SK-N-DZ (cell line): Measurements from ENCODE around the gene POLD3.
A peak's percentile ranks its signal among the peaks of the same experiment; 100 is the strongest.

Source experiments
- DNase-seq: peaks from one replicate; pipeline ENCODE4 v3.0.0-alpha.2; 2015; ENCODE audit warnings: low spot score

The POLD3 gene

DNA sequence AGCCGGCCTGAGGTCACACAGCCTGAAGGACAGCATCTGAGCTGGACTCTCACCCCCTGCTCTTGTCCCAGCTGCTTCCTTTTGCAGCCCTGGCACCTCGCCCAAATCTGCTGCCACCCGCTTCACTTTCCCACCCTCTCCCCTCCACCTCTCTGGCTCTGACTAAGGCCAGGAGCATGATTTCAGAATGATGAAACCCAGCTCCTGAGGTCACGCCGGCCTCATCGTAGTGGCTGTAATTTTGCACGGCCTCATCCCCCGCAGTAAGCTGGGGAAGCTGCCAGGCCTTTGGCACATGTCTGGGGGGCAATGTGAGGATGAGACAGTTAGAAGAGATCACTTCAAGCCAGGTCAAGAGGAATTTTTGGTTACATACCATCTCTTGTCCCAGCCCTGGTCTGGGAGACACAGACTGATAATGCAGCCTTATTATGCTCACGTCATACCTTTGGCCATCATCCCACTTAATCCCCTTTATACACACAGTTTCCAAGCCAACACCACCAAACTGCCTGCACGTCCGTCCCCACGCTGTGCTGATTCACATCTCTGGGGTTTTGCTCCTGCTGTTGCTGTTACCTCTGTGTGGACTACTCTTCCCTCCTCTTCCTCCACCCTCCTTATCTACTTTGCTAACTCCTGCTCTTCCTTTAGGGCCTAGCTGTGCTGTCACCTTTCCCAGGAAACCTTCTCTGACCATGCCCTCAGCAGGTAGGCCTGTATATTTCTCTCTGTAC, 80.7 kb downstream of the POLD3 start:
- DNase-seq: no peak

DNA sequence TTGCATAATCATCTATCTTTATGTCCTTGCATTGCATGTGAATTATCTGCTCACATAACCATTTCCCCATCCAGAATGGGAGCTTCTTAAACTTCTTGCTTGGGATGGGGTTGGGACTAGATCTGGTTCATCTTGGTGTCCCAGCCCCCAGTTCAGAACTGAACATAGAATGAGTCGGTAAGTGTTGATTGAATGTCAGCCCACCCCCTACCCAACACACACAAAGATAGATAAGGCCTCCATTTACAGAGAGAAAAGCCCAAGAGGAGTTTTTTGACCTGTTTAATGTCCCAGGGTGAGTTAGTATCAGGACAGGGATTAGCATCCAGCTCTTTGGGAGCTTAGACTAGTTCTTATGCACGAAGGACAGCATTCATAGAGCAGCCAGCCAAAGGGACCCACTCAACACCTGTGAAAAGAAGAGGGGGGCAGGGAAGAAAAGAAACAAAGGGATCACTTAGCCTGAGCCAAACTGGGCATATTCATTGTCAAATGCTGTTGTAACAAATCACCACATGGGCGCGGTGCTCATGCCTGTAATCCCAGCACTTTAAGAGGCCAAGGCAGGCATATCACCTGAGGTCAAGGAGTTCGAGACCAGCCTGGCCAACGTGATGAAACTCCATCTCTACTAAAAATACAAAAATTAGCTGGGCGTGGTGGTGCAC, 81.4 kb downstream of the POLD3 start:
- no peak for DNase-seq

DNA sequence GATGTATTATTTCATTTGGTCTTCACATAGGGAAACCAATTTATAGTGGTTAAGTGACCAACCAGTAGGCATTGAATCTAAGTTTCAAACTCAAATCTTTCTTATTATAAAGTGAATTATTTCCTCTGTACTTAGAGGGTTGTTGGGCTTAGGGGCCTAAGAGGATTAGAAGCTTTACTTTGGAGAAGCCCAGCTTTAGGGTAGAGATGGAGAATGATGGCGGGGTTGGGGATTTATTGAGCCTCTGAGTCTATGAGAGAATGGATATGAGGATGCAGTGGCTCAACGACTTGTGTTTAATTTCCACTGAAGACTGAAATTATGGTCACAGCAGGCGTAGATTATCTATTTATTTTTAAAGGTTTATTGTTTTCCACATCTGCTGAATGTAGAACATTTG, 83.4 kb downstream of the POLD3 start:
- no peak for DNase-seq

DNA sequence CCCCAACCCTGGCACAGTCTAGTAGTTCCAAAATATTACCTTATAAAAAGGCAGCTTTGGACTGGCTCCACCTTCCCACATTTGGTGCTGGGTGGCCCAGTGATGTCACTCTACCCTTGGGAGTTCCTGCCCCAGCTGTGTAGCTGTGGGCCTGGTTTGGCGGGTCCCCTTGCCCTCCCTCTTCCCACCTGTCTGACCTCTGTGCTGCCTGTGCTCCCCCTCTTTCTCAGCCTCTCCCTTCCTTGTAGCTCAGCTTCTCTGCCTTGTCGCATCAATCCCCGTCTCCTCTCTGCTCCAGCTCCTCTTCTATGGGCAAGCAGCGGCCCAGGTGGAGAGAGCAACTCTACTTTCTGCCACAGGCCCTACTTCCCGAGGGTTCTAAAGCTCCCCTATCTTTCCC, 84.2 kb downstream of the POLD3 start:
- DNase-seq: peak; percentile 52

DNA sequence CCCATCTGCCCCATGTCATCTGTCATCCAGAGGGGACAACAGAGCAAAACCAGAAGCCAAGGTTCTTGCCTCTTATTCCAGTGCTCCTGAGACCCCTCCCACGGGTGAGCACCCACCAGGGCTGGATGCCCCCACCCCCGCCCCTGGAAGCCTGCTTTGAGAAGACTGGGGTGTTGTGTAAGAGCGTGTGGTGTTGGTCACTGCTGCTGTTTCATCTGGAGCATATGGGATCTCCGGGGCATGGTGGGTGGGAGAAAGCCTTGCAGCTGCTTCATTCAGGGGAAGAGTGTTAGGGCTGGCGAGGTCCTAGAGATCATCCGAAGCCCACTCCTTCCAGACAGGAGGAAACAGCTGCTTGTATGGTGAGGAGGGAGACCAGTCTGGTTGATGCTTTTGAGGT, 84.7 kb downstream of the POLD3 start:
- DNase-seq: peak; percentile 74

DNA sequence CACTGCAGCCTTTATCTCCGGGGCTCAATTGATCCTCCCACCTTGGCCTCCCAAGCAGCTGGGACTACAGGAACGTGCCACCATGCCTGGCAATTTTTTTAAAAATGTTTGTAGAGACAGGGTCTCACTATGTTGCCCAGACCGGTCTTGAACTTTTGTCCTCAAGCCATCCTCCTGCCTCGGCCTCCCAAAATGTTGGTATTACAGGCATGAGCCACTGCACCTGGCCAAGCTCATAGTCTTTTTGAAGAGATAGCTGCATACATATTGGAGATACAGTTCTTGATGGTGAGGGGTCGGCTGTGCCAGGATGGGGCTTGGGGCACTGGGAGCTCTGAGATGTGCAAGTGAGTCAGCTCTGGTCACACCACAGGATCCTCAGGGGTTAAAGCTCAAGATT, 85.7 kb downstream of the POLD3 start:
- no peak for DNase-seq

DNA sequence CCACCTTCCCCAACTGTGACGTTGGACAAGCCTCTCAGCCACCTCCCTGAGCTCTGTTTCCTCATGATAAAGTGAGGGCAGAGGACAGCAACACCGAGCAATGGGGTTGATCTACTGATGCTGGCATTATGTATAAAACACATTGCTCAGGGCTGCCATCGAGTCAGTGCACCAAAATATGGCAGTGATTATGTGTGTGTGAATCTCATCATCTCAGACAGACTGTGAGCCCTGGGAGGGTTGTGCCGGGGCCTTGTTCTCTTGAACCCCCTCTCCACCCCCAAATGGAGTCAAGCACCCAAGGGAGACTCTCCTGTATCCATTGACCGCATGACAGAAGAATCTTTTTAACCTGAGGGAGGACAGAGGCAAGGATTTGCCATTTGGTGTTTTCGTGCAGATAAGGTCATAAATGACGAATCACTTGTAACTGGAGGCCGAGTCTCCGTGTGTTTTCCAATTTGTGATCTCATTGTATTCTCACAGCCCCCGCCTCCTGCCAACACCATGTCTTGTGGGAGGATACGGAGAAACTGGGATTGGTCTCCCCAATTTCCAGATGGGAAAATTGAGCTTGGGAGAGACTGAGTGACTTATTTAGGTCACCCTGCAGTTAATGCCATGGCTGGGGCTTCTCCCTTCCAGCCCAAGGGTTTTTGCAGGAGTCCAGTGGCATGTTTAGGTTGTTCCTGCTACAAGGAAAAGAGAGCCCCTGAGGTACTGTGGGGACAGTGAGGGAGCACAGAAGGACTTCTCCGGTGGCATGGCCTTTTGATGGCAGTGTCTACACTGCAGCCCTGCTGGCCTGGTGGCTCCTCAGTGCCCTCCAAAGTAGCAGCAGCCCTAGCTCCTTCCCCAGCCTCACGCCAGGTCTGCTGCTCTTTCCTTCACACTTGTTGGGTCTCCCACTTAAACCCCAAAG, 86.5 kb downstream of the POLD3 start:
- no peak for DNase-seq

DNA sequence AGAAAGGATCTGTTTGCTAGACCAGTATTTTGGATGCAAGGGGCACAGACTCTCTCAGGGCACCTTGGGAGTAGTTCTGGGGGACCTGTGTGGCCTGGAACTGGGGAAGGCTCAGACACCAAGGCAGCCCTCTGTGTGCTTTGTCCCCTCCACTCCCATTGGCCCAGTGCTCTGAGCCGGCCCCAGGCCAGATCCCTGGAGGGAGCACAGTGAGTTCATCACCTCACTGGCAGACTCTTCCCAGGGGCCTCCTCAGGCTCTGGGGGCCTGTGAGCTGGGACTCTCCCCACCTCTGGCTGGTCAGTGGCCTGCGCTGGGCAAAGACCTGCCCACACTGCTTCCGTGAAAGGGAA, 87.1 kb downstream of the POLD3 start:
- no peak for DNase-seq

DNA sequence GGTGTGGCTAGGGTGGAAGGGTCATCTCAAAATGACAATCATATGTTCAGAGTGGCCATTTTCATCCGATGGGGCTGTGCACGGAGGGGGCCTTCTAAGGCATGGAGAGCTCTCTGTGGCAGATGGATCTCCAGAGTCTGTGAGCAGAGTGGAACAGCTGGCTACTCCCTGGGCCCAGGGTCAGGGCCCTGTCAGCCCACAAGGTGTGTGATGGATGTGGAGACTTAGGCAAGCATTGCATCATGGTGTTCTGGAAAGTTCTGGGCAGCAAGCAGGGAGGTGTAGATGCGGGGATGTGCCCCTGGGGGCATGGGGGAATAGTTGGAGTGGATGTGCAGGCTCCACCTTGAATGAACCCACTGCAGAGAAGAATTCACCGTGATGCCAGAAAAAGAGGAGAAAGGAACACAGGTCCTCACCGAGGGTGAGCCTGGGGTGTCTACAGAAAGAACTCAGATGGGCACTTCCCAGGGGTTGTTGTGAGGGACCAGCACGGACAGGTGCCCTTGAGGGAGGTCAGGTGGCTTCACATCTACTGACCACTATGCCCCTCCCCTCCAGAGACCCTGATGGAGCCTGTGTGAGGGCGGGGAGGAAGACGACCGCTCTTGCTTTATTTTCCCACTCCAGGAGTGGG, 87.8 kb downstream of the POLD3 start:
- no peak for DNase-seq

DNA sequence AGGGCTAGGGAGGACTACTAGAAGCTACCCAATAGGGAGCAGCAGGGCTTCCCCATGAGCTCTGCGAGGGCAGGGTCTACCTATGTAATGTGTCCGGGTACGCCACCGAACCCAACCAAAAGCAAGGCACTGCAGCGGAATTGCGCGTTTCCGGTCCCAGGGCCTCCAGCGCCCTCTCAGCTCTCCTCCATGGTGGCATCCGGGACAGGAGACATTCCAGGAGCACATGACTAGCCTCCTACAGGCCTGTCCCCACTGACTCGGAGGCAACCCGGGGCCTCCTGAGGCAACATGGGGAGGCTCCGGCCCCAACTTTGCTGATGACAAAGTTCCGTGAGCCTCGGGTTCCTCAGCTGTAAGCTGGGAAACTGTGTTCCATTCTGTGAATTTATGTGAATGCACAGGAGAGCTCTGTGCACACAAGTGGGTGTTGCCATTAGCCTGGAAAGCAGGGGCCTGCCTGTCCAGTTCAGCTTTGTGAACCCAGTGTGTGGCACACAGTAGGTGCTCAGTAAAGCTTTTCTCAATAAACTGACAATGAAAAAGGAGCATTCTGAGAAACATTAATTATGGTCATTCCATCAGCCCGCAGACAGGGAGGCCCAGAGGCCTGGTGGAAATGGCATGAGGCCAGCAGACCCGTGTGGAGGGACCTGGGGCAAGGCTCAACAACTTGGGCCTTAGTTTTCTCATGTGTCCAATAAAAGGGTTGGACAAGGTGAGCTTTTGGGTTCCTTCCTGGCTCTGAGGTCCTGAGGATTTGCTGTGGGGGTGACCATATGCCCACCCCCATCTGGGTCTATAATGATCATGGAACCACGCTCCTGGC, 88.5 kb downstream of the POLD3 start:
- DNase-seq: no peak

DNA sequence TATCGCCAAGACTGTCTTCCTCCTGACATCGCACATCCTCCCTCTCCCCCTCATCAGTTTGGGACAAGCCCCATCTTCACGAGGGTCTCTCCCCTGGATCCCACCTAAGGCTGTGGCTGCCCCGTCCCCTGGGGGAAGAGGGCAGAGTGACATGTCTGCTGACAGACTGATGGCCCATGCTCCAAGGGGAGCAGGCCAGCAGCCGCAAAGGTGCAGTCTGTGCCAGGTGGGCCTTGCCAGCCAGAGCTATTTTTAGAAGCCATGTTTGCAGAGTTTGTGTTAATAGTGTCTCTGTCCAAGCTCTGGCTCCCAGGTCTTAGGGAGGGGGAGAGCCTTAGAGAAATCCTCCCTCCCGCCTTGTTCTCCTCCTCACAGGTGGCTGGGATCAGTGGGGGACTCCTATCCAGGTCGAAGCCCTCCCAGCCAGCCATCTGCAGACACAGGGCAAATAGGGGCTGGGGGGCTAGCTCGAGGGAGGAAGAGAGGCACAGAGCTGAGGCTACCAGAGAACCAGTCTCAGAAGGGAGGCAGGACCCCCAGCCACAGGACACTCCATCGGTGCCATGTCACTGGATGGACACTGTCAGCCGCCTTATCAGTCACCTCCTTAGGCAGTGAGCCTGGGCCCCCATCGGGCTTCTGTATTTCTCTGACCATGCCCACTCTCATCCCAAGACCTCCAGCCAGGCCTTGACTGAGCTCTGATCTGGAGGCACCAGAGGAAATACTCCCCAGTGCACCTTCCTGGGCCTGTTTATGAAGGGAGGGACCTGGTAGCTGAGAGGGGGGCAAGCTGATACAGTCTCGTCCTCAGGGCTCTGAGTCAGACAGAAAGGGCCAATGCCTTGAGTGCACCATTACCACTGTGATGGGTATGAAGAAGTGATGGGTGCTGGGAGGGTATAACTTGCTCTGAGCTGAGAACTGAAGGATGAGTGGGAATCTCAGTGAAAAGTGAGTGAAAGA, 89.6 kb downstream of the POLD3 start:
- no peak for DNase-seq

DNA sequence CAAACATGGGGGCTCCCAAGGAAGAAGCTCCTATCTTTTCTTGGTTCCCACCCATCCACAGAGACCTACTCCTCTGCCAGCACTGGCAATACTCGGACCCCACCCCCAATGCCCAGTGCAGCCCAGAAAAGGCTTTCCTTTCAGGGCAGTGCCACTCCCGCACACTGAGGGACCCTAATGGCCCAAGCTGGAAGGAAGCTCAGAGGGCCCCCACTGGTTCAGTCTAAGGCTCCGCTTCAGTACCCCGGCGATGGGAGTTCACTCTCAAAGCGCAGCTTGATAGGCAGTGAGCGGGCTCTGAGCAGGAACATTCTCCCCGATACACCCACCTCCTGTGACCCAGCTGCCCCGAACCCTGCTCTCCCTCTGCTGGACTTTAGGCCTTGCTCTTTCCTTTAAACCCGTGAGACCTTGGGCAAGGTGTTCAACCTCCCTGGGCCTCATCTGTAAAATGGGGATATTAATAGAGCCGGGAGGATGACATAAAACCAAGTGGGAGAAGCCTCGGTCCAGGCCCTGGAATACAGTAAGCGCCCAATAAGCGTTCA, 90.4 kb downstream of the POLD3 start:
- DNase-seq: no peak

DNA sequence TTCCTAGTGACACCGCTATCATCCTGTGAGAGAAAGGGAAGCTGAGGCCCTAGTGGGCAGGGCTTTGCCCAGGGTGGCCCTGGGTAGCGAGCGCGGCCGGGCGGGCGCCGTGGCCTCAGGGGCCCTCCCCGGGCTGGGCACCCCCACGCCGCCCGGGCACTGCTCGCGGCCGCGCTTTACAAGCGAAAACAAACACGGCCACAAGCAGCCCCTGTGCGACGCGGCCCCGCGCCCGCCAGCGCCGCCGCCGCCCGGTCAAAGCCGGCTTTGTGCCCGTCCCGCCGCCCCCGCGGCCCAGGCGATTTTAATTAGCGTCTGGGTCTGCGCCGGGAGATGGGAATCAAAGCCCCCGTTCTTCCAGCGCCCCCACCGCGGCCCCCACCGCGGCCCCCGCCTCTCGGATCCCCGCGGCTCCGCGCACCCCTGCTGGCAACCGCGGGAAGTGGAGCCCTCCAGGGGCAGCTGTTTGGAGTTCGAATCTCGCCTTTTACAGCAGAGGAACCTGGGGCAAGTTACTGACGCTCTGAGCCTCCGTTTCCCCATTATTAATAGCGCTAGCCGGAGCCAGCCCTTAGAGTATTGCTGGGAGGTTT, 91.0 kb downstream of the POLD3 start:
- DNase-seq: no peak

DNA sequence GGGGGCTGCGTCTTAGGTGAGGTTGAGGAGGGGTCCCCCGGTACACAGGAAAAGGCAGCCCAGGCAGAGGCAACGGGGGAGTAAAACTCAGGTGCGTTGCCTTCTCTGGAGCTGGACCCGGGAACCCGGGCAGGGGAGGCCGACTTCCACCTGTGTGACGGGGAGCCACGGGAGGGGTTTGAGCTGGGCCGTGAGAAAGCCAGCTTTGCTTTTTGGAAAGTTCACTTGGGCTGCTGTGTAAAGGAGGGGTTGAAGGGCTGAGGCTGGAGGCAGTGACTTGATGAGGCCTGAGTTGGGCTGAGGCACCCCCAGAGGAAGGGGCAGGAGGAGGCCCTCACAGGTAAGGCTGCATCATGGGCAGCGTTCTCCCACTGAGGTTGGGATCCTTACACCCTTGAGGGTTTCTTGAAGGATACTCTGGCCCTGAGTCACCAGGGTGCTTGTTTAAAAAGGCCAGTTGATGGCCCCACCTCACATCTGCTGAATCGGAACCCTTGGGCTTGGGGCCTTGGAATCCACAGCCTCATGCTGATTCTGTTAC, 91.6 kb downstream of the POLD3 start:
- no peak for DNase-seq

DNA sequence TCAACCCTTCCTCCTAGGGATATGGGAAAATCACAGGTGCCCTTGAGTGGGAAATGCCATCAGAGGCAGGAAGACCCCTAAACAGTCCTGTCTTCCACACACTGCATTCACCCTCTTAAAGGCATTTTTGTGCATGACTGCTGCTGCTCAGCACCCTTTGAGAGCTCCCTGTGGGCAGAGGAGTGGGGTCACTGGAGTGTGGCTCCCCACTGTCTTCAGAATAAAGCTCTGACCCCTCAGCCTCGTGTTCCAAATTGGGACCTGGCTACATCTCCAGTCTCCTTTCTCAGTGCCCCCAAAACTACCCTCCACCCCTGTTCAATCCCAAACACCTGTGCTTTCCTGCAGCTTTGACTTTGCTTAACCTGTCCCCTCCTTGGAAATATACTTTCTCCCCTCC, 92.3 kb downstream of the POLD3 start:
- DNase-seq: no peak

DNA sequence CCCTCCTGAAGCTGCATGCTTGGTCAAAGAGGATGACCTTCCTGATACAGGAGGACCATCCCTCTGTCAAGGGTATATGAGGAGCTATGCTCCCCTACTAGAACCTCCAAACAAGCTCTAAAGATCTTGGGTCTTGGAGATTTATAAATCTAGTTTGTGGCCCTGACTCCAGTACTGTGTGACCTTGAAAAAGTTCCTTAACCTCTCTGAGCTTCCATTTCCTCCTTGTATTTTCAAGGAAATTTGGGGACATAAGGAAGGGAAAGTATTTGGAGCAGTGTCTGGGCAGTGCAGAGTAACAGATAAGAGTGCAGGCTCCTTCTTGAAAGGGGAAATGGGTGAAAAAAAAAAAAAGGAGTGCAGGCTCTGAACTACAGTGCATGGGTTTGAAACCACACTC, 93.0 kb downstream of the POLD3 start:
- no peak for DNase-seq

DNA sequence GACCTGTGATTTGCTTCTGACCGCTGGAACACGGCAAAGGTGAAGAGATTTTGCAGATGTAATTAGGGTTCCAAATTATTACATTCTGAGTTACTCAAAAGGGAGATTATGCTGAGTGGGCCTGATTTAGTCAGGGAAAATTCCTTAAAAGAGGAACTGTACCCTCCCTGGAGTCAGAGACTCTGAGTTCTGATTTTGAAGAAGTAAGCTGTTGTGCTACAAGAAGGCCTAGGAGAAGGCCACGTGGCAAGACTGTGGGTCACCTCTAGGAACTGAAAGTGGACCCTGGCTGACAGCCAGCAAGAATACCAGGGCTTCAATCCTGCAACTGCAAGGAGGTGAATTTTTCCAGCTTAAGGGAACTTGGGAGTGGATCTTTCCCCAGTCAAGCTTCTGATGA, 93.5 kb downstream of the POLD3 start:
- DNase-seq: no peak

DNA sequence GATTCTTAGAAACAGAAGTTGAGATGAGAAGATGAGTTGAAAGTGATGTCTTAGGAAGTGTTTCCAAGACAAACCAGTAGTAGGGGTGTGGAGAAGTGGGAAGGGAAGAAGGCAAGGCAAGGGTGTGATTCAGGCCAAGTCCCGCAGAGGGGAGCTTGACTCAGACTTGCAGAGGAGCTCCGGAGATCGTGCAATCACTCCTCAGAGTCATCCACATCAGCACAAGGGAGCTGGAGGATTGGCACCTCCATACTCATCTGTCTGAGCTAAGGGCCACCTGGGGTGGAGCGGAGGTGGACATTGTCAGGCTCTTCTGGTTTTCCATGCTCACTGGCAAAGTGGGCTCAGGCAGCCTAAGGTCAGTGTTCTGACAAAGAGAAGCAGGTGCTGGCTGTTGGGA, 94.4 kb downstream of the POLD3 start:
- DNase-seq: no peak
